Loucy (cell line): ENCODE results near the gene FAM161B.

Source experiments
- H2AFZ ChIP-seq: fragments of 200-600 bp; sonication (generic); 2 replicates; pipeline ENCODE4 v1.6.0; 2016; ENCODE audit warnings: antibody characterized with exemption, mild to moderate bottlenecking, low read length, moderate library complexity
- H3F3A ChIP-seq: fragments of 200-600 bp; 2 replicates; pipeline ENCODE4 v1.6.0; 2016; ENCODE audit warnings: antibody characterized with exemption, low read depth, mild to moderate bottlenecking
- H3K27me3 ChIP-seq: fragments of 200-600 bp; sonication (generic); 2 replicates; pipeline ENCODE4 v1.6.1; 2014; ENCODE audit warnings: low read length, mild to moderate bottlenecking; ENCODE audit not compliant: insufficient read depth, poor library complexity, severe bottlenecking
- H3K36me3 ChIP-seq: fragments of 200-600 bp; sonication (generic); 2 replicates; pipeline ENCODE4 v1.6.1; 2016; ENCODE audit warnings: low read length; ENCODE audit not compliant: insufficient read depth
- H3K4me1 ChIP-seq: fragments of 200-600 bp; sonication (generic); 2 replicates; pipeline ENCODE4 v1.5.1; 2014; ENCODE audit warnings: low read length, mild to moderate bottlenecking; ENCODE audit not compliant: insufficient read depth, poor library complexity, severe bottlenecking
- H3K4me2 ChIP-seq: fragments of 200-600 bp; sonication (generic); 2 replicates; pipeline ENCODE4 v1.6.0; 2014; ENCODE audit warnings: antibody characterized with exemption, low read length, low read depth, mild to moderate bottlenecking; ENCODE audit not compliant: poor library complexity, severe bottlenecking
- H3K4me3 ChIP-seq: fragments of 200-600 bp; sonication (generic); 2 replicates; pipeline ENCODE4 v1.5.1; 2014; ENCODE audit warnings: low read length, mild to moderate bottlenecking, mixed read lengths; ENCODE audit not compliant: poor library complexity, severe bottlenecking
- H3K79me2 ChIP-seq: fragments of 200-600 bp; sonication (generic); 2 replicates; pipeline ENCODE4 v1.6.1; 2014; ENCODE audit warnings: low read length; ENCODE audit not compliant: insufficient read depth
- H3K9ac ChIP-seq: fragments of 200-600 bp; sonication (generic); 2 replicates; pipeline ENCODE4 v1.6.0; 2014; ENCODE audit warnings: mild to moderate bottlenecking, low read depth, low read length, moderate library complexity; ENCODE audit not compliant: poor library complexity, severe bottlenecking
- H3K9me2 ChIP-seq: fragments of 200-600 bp; sonication (generic); replicated peaks from 2 replicates; pipeline ENCODE4 v1.6.1; 2016; ENCODE audit warnings: low read depth, low read length, mixed read lengths
- H3K9me3 ChIP-seq: fragments of 200-600 bp; sonication (generic); 2 replicates; pipeline ENCODE4 v1.6.1; 2014; ENCODE audit warnings: mild to moderate bottlenecking, antibody characterized with exemption, low read length, low read depth; ENCODE audit not compliant: insufficient read depth
- H4K20me1 ChIP-seq: fragments of 200-600 bp; sonication (generic); 2 replicates; pipeline ENCODE4 v1.6.0; 2014; ENCODE audit warnings: antibody characterized with exemption, low read length, mild to moderate bottlenecking; ENCODE audit not compliant: insufficient read depth, poor library complexity, severe bottlenecking
- EZH2phosphoT487 ChIP-seq: fragments of 200-600 bp; IDR thresholded peaks from 2 replicates; pipeline ENCODE4 v1.6.1; 2018; ENCODE audit warnings: antibody characterized with exemption, mild to moderate bottlenecking, moderate library complexity, borderline replicate concordance
- TF ChIP-seq, protein P1 (sequence below): fragments of 200-600 bp; sonication (generic); conservative IDR thresholded peaks from 2 replicates; pipeline ENCODE4 v1.5.1; 2014; ENCODE audit warnings: mild to moderate bottlenecking, antibody characterized with exemption, low read length

FAM161B gene

GRCh38 chr14:73886449-73887317 lies 63.2 kb downstream of the FAM161B start, which contains the start of gene ZNF410:
TSS of gene ZNF410 (plus strand) at chr14:73886859. CDS start at chr14:73892176, 5,317 bp downstream.
- no peaks in the 10 kb centered on the region for H3K36me3 ChIP-seq
- H3K9me2 ChIP-seq, result no peaks in the 10 kb centered on the region

GRCh38 chr14:73884438-73885190 lies 65.3 kb downstream of the FAM161B start:
- Histone ChIP-seq H3K9me3 (no peaks in the 10 kb centered on the region), H3K4me1 (peaks cover 28% of the 10 kb centered on the region), H3K4me3 (no peak overlapping the region), H3F3A (no peaks in the 10 kb centered on the region), H4K20me1 (peaks cover 26% of the 10 kb centered on the region), H3K9me2 (no peaks in the 10 kb centered on the region), H3K9ac (no peak overlapping the region), H3K4me2 (peak overlapping the region; percentile 78), H2AFZ (no peak overlapping the region), H3K79me2 (peaks cover 47% of the 10 kb centered on the region), H3K36me3 (no peaks in the 10 kb centered on the region), H3K27me3 (no peaks in the 10 kb centered on the region)
- TF ChIP-seq, protein P1, sequence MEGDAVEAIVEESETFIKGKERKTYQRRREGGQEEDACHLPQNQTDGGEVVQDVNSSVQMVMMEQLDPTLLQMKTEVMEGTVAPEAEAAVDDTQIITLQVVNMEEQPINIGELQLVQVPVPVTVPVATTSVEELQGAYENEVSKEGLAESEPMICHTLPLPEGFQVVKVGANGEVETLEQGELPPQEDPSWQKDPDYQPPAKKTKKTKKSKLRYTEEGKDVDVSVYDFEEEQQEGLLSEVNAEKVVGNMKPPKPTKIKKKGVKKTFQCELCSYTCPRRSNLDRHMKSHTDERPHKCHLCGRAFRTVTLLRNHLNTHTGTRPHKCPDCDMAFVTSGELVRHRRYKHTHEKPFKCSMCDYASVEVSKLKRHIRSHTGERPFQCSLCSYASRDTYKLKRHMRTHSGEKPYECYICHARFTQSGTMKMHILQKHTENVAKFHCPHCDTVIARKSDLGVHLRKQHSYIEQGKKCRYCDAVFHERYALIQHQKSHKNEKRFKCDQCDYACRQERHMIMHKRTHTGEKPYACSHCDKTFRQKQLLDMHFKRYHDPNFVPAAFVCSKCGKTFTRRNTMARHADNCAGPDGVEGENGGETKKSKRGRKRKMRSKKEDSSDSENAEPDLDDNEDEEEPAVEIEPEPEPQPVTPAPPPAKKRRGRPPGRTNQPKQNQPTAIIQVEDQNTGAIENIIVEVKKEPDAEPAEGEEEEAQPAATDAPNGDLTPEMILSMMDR, result no peak
- no peak for TF ChIP-seq EZH2phosphoT487

More at GRCh38 chr14:73886449-73887317, 63.2 kb downstream of the FAM161B start, which contains the start of gene ZNF410:
- Histone ChIP-seq H3K9me3 (no peaks in the 10 kb centered on the region), H4K20me1 (peaks cover 30% of the 10 kb centered on the region), H3F3A (no peaks in the 10 kb centered on the region), H3K9ac (peak within 1 kb of the TSS; percentile 95), H2AFZ (peak within 1 kb of the TSS; percentile 99), H3K4me3 (peak within 1 kb of the TSS; percentile 98), H3K4me2 (peak within 1 kb of the TSS; percentile 78), H3K79me2 (peaks cover 65% of the 10 kb centered on the region), H3K4me1 (peaks cover 35% of the 10 kb centered on the region), H3K27me3 (no peaks in the 10 kb centered on the region)
- TF ChIP-seq, protein P1, result no peak
- TF ChIP-seq EZH2phosphoT487, result no peak
